GM19467 (cell line): ENCODE results near the gene ADAM19.

Source experiments
- ATAC-seq: cut with Tn5 transposase; IDR thresholded peaks from one replicate; pipeline ENCODE4 v1.9.1; 2021; ENCODE audit warnings: mild to moderate bottlenecking, moderate library complexity; ENCODE audit not compliant: unreplicated experiment

ADAM19 gene

DNA sequence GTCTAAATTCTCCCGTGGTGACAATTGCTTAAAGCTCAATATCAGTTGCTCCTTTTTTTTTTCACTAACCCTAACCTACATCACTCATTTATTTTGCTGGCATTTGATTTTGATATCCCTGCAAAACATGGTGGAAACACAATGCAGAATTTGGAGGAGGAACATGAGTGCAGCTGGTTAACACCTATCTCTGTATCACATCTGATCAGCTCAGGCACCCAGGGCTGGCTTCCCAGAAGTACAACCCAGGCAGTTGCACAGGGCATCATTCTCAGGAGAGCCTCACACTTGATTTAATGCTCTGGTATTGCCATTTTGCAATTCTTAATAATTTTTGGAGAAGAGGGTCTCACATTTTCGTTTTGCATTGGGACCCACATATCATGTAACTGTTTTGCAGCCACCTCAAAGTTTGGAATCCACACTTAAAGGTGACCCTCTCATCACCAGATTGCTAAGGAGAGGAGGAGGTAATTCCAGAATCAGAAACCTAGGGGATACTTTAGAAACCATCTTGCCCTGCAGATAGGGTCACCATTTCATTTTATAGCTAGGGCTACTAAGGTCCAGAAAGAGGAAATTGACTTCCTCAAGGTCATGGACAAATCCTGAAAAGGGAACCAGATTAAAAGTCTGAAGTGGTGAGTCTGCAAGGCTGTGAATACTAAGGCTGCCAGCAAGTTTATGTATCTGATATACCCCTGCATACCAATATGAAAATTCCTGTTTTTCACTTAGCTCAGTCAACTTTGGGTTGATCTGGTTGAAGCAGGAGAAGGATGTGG lies 19.3 kb upstream of the ADAM19 start:
- no peak for ATAC-seq

DNA sequence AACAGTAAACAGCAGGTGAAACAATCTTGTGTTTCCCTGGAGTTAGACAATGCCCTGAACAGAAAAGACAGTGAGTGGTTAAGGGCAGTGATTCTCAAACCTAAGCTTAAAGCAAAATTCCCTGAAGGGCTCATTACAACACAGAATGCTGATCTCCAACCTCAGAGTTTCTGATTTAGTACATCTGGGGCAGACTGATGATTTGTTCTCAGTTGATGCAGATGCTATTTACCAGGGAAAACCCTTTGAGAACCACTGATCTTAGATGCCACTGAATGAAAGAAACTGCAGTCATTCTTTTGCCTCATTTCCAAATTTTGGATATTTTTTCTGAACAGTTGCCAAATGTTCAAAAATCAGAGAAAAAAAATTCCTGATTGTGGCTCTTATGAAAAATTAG lies 18.7 kb upstream of the ADAM19 start:
- ATAC-seq, result no peak

DNA sequence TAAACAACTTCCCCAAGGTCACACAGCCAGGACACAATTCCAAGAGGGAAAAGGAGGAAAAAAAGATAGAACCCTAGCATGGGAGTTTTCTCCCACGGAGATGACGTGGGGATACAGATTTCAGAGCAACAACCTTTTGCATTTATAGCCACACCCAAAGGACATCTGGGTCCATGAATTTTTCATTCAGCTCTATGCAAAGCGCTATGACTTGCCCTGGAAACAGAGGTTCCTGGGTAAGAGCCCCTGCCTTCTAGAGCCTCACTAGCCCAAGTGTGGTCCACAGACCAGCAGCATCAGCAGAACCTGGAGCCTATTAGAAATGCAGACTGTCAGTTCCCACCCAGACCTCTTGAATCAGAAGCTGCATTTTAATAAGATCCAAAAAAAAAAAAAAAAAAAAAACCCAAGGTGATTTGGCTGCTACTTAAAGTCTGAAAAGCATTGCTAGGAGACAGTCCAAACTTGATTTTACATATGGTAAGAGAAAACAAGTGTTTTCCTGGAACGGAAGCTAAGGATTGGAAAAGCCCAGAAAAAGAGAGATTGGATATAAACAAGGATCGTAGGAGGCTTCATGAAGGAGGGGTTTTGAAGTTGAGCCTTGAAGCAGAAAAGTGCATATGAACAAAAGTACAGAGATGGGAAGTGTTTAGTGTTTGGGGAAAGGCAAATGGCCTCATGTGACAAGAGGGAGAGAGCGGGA lies 17.6 kb upstream of the ADAM19 start:
- no peak for ATAC-seq

DNA sequence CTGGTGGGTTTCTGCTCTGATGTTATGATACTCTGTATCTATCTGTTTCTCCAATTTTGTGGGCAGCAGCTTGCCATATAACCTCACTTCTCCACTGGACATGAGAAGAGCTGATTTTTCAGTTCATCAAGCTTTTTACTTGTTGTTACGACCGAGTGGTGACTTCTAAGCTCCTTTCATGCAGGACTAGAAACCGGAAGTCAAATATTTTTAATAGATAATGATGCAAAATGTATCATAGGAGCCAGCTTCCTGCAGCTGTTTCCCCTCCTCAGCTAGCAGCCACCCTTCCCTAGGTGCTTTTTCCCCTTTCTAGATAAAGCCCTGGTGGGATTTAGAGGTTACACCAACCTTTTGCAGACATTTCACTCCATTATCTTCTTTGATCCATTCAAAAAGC lies 17.0 kb upstream of the ADAM19 start:
- ATAC-seq, result no peak

DNA sequence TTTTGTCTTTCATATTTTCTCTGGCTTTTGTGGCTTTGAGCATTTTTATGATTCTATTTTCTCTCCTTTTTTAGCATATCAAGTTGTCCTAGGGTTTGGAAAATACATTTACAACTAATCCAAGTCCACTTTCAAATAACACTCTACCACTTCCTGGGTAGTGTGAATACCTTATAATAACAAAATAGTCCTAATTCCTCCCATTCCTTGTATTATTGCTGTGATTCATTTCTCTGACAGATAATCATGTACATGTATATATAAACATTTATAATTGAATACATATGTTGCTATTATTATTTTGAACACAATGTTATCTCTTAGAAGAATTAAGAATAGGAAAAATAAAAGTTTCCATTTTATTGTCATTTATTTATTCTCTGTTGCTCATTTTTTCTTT lies 14.9 kb upstream of the ADAM19 start:
- no peak for ATAC-seq

GRCh38 chr5:157584628-157585027 lies 9.1 kb upstream of the ADAM19 start:
- ATAC-seq, result no peak

DNA sequence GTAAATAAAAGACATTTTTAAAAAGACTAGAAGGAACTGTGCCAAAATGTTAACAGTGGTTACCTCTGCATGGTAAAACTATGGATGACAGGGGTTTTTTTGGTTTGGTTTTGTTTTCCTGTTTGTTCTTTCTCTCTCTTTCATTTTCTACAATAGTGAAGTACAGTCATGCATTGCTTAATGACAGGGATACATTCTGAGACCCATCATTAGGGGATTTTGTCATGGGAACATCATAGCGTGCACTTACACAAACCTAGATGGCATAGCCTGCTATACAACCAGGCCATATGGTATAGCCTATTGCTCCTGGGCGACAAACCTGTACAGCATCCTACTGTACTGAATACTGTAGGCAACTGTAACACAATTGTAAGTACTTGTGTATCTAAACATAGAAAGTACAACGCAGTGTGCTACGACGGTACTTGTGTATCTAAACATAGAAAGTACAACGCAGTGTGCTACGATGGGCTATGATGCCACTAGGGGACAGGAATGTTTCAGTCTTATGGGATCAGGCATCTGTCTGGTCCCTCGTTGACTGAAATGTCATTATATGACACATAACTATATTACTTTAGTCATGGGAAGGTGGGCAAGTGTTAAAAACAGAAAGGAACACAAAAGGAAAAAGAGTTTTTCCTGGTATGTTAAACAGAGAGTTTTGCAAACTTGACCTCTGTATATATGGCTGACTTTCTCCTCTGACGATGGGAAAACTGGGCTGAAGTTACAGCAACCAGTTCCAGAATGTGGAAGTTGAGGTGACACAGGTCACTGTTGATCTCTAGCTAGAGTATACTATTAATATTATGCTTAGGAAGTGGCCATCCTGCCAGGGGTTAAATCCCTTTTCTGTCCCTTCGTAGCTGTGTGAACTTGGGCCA lies 7.4 kb upstream of the ADAM19 start:
- no peak for ATAC-seq

DNA sequence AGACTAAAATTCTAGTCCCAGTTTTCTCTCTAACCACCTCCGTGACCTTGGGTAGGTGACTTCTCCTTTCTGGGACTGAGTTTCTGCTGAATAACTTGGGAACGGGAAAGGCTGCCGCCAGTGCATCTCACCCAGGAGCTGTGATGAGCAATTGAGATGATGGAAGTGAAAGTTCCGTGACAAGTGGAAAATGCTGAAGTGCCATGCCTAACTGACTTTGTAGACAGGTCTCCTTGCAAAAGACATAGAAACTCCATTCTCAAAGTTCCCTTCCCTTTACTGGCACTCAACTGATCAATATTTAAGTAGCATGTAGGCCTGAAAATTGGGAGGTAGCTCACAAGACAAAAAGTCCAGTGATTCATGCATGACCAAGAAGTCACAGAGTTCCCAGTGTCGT lies 6.3 kb upstream of the ADAM19 start:
- ATAC-seq, result no peak

- ATAC-seq, result no peak
Observed at GRCh38 chr5:157578079-157578780, 2.7 kb upstream of the ADAM19 start.

DNA sequence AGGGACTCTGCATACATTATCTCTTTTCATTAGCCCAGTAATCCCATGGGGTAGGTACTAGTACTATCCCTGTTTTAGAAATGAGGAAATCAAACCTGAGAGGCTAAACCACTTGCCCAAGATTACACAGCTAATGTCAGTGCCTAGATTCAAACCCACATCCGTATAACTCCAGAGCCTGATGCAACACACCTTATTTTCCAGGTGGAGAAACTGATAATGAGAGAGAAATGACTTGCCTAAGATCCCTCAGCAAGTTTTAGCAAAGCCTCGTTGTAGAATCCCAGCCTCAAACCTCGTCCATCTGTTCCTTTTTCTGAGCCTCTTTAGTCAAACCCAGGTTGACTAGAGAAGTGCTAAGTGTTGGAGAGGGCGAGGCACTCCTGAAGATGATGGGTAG lies 1.1 kb upstream of the ADAM19 start:
- no peak for ATAC-seq

GRCh38 chr5:157574456-157575380 lies 857 bp downstream of the ADAM19 start:
- no peak for ATAC-seq

- peak; percentile 90 for ATAC-seq
Observed at GRCh38 chr5:157571357-157571827, 4.2 kb downstream of the ADAM19 start.

DNA sequence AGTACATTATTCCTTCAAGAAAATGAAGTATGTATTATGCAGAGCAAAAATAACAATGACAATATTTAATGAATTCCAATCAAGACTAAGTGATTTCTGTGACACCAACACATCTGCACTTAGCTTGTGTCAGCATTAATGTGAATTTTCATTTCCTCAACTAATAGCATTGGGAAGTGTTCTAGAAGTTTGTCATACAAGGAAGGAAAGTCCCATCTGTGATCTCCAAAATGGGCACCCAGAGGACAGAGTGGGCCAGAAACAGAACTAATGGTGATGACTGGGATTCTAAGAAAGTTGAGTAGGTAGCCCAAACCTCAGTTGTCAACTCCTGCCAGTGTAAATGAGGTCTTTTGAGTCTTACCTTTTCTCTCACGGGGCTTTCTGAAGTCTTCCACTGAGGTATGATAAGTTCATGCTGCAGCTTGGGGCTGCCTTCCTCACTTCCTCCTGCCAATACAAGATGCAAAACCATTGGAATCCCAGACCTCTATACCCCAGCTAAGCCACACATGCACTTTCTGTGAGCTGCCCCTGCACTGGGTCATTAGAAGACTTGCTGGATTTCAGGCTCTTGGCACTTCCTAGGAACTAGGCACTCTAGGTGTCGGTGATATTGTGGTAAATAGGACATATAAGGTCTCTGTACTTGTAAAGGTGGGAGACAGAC lies 4.9 kb downstream of the ADAM19 start:
- no peak for ATAC-seq

DNA sequence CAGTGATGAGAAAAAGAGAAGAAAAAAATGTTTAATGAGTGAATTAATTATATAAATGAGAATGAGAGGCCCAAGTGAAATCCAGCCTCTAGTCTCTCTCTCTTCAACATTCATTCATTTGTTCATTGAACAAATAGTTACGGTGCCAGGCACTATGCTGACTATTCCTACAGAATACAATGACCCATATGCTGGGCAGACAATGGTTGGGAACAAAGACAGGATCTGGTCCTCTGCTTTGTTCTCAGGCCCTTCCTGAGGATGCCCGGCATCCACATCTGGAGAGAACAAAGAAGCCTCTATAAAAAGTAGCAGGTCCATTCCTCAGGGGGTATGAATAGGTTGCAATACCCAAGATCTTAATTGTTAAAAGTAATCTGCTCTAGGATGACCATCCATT lies 6.9 kb downstream of the ADAM19 start:
- no peak for ATAC-seq

- no peak for ATAC-seq
Observed at GRCh38 chr5:157568222-157568621, 7.4 kb downstream of the ADAM19 start.

DNA sequence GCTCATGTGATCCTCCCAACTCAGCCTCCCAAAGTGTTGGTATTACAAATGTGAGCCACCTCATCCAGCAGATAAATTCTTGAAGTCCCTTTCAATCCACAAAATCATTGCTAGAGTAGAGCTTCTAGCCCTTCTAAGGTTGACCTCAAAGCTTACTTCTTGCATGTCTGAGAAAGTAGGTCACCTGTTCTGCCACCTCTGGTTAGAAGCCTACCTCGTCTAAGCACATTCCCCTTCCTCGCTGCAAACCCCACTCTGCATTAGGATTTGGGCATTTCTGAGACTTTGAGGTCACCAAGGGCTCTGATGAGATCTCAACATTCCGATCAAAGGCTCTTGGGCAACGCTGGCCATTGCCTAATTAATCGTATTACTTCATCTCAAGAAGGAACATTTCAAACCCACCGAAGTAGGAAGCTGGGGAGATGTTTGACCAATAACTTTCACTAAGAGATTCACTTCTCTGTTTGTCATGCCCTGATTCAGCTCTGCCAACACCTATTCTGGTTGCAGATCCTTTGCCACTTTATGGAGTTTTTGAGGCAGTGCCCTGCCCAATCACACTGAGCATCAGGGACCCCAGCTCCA lies 8.6 kb downstream of the ADAM19 start:
- no peak for ATAC-seq

- ATAC-seq, result no peak
Observed at GRCh38 chr5:157563929-157564716, 11.5 kb downstream of the ADAM19 start.

DNA sequence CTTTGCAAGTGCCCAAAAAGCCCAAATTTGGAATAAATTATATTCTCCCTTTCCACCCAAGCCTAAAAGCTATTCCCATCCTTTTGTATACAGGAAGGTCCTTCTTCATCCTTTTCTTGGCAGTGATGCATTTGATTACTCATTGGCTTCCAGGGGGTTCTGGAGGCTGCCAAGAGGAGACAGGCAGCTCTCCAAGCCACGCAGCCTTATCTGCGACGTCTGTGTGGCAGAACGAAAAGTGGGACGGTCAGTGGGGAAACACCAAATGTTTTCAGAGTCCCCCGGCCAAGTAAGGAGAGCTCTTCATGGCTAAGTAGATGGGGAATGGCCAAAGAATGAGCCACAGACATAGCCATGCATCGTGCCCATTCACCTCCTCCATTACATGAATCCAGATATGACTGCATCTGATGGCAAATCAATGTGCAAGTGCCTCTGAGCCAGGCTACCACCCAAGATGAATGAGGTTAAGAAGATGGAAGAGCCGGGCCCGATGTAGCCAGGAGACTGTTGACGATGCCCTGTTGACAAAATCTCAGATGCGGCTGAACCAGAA lies 12.1 kb downstream of the ADAM19 start:
- ATAC-seq, result no peak
